ENCODE results near the gene RBMS1. TPM values are rescaled to one million over a fixed set of nuclear protein-coding genes. Genes with fewer than 3 reads are reported as not detected.

RBMS1 gene
- total RNA-seq, 1 donor from 2014 or later = 73.7 TPM

DNA sequence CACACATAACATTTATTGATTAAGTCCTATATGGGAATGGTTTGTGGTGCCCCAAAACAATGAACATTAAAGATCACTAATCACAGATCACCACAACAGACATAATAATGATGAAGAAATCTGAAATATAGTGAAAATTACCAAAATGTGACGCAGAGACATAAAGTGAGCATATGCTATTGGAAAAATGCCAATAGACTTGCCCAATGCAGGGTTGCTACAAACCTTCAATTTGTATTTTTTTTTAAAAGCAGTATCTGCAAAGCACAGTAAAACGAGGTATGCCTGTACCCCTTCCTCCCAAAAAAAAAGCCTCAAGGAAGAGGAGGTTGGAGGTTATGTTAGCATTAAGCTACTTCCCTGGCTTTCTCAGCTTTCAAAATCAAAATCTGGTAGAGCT, 131.1 kb downstream of the RBMS1 start:
- Mint-ChIP-seq H3K4me1 (ENCODE audit: unreplicated experiment) (peaks cover 25% of the 10 kb centered on the region), H3K4me3 (no peak overlapping the region), H3K36me3 (peaks cover 22% of the 10 kb centered on the region), H3K27me3 (no peaks in the 10 kb centered on the region), H3K9me3 (no peaks in the 10 kb centered on the region), H3K27ac (no peak overlapping the region)
- no peak for DNase-seq (ENCODE audit: extremely low spot score, unreplicated experiment)
- no peak for TF ChIP-seq CTCF (conservative IDR thresholded peaks at IDR 0.05)

DNA sequence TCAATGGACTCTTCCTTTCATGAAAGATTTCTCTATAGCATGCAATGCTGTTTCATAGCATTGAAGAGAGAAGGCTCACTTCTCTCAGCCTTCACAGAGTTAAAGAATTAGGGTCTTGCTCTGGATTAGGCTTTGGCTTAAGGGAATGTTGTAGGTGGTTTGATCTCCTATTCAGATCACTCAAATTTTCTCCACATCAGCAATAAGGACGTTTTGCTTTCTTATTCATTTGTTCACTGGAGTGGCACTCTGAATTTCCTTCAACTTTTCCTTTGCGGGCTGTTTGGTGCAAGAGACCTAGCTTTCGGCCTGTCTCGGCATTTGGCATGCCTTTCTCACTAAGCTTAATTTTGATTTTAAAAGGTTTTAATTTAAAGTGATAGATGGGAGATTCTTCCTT, 131.6 kb downstream of the RBMS1 start:
- peaks cover 23% of the 10 kb centered on the region for H3K36me3 Mint-ChIP-seq

GRCh38 chr2:160360089-160360757, 133.4 kb downstream of the RBMS1 start:
- no peak for DNase-seq (ENCODE audit: extremely low spot score, unreplicated experiment)
- Mint-ChIP-seq H3K9me3 (no peaks in the 10 kb centered on the region), H3K36me3 (peaks cover 29% of the 10 kb centered on the region), H3K27me3 (no peaks in the 10 kb centered on the region), H3K4me1 (ENCODE audit: unreplicated experiment) (peaks cover 25% of the 10 kb centered on the region), H3K27ac (no peak overlapping the region), H3K4me3 (no peak overlapping the region)
- TF ChIP-seq CTCF (conservative IDR thresholded peaks at IDR 0.05) = no peak

More for the DNA sequence above, 131.6 kb downstream of the RBMS1 start:
- H3K4me1 Mint-ChIP-seq (ENCODE audit: unreplicated experiment) = peaks cover 25% of the 10 kb centered on the region
- TF ChIP-seq CTCF (conservative IDR thresholded peaks at IDR 0.05) = no peak
- H3K9me3 Mint-ChIP-seq = no peaks in the 10 kb centered on the region
- DNase-seq (ENCODE audit: extremely low spot score, unreplicated experiment) = no peak
- no peak overlapping the region for H3K4me3 Mint-ChIP-seq
- no peak overlapping the region for H3K27ac Mint-ChIP-seq
- no peaks in the 10 kb centered on the region for H3K27me3 Mint-ChIP-seq

DNA sequence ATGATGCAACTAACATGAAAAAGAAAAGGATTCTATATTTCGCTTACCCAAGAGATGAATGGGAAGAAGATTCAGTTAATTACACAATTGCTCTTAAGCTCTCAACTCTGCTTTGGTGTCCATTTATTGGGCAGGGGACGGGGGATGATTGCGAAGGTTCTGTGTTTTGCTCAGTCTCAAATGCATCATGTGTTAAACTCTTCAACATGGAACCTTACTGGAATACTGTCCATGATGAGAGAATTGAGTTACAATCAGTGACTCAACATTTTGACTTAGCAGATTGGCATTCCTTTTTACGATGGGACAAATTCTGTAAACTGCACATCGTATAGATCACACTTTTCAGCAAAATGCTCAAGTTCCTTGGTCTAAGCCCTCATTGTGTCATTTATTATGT, 135.6 kb downstream of the RBMS1 start:
- Mint-ChIP-seq H3K36me3 (peaks cover 16% of the 10 kb centered on the region), H3K27me3 (no peaks in the 10 kb centered on the region), H3K27ac (no peak overlapping the region), H3K9me3 (no peaks in the 10 kb centered on the region), H3K4me3 (no peak overlapping the region), H3K4me1 (ENCODE audit: unreplicated experiment) (peaks cover 23% of the 10 kb centered on the region)
- no peak for DNase-seq (ENCODE audit: extremely low spot score, unreplicated experiment)
- no peak for TF ChIP-seq CTCF (conservative IDR thresholded peaks at IDR 0.05)

DNA sequence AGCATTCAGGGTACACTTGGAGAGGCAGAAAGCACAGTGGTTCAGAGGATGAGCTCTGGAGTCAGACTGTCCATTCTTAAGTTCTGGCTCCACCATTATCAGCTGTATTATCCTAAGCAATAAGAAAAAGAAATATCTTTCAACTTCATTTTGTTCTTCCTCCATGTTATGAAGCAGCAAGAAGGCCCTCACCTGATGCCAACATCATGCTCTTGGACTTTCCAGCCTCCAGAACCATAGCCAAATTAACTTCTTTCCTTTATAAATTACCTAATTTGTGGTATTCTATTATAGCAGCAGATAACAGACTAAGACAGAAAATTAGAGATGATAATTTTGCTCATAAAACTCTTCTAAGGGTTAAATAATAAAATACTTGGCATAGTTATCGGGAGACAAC, 137.1 kb downstream of the RBMS1 start:
- no peaks in the 10 kb centered on the region for H3K9me3 Mint-ChIP-seq
- peaks cover 26% of the 10 kb centered on the region for H3K4me1 Mint-ChIP-seq (ENCODE audit: unreplicated experiment)
- no peak overlapping the region for H3K27ac Mint-ChIP-seq
- no peak overlapping the region for H3K4me3 Mint-ChIP-seq
- H3K36me3 Mint-ChIP-seq = peaks cover 15% of the 10 kb centered on the region
- no peaks in the 10 kb centered on the region for H3K27me3 Mint-ChIP-seq
- no peak for TF ChIP-seq CTCF (conservative IDR thresholded peaks at IDR 0.05)
- no peak for DNase-seq (ENCODE audit: extremely low spot score, unreplicated experiment)

Measured in type B pancreatic cell (in vitro differentiated cells).